ENCODE measurements around the gene PDIA5.

PDIA5 gene

DNA sequence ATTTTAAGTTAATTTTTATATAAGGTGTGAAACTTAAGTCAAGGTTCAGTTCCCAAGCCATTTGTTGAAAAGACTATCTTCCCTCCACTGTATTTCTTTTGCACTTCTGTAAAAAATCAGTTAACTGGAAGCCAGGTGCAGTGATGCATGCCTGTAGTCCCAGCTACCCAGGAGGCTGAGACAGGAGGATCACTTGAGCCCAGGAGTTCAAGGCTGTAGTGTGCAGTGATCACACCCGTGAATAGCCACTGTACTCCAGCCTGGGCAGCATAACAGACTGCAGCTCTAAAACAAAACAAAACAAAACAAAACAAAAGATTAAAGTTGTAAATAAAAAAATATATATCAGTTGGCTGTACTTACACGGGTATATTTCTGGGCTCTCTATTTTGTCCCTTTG lies 101.8 kb downstream of the PDIA5 start:
- DNase-seq (ENCODE audit: low read depth in 2 of 2): no peak

DNA sequence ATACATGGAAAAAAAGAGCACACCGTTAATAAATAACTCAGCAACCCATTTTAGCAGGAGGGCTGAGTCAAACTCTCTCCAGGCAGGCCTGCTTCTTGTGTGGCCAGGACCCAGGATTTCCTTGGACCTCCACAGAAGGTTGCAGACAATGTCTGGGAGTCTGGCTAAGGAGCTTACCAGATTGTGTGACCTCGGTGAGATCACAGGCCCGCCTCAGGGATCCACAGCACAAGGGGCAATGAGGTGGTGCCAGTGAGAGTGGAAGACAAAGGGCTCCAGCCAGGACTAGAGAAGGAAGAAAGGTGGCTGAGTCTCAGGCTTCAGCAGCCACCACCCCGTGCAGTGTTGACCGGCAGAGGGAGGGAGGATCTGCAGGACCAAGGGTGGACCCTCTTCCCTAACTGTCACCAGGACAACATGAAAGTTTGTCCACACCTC lies 102.7 kb downstream of the PDIA5 start:
- DNase-seq (ENCODE audit: low read depth in 2 of 2): no peak

- DNase-seq (ENCODE audit: low read depth in 2 of 2): no peak
Observed at GRCh38 chr3:123169930-123170329, 103.1 kb downstream of the PDIA5 start.

- no peak for DNase-seq (ENCODE audit: low read depth in 2 of 2)
Observed at GRCh38 chr3:123180791-123181190, 114.0 kb downstream of the PDIA5 start.

DNA sequence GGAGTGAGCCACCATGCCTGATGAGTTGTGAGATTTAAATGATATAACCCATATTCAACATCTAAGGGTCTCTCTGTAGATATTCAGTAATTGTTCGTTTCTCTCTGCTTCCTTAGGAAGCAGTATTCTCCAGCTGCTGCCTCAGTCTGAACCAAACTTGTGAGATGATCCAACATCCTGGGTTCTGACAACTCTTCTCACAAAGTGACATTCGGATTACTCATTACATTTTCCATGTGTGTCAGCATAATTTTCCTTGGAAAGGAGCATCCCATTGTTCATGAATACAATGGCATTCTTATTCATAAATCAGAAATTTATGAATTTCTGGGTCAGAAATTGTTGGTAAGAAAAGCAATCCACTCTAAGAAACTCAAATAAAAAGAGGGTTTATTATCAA lies 119.9 kb downstream of the PDIA5 start:
- DNase-seq (ENCODE audit: low read depth in 2 of 2): no peak

- DNase-seq (ENCODE audit: low read depth in 2 of 2): no peak
Observed at GRCh38 chr3:123188058-123188457, 121.2 kb downstream of the PDIA5 start.

DNA sequence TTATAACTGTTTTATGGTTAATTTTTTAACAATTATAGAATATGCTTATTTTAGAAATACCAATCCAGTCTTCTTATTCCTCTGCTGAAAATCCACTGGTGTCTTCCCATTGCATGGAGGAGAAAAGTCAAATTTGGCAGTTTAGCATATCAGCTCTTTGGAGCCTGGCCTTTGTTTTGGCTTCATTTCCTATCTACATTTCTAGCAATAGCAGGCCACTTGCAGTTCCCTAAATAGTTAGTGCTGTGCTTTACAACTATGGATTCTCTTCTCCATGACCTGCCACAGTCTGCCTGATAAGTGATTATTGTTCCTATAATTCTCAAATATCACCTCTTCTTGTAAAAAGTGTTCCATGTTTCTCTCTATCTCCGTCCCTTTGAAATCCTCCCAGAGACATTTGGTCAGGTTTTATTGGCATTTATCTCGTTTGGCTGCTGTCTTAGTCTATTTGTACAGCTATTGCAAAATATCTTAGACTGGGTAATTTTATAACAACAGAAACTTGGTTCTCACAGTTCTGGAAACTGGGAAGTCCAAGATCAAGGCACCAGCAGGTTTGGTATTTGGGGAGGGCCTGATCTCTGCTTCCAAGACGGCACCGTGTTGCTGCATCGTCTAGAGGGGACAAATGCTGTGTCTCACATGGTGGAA lies 126.8 kb downstream of the PDIA5 start:
- DNase-seq (ENCODE audit: low read depth in 2 of 2): no peak

GRCh38 chr3:123194552-123194951 lies 127.7 kb downstream of the PDIA5 start:
- no peak for DNase-seq (ENCODE audit: low read depth in 2 of 2)

- no peak for DNase-seq (ENCODE audit: low read depth in 2 of 2)
Observed at GRCh38 chr3:123198372-123198771, 131.5 kb downstream of the PDIA5 start.

DNA sequence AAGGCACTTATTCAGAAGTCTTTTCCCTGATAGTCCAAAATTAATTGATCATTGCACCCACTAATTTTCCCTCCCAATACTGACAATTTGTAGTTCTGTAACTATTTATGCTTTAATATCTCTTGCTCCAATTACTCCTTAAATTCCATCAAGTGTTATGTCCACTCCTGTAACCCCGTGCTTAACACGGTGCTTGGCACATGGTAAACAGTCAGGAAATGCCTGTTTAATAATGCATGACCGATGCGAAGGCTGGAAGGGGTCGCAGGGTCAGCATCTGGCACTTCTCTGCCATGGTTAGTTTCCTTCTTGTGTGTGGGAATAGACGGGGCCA lies 134.4 kb downstream of the PDIA5 start:
- DNase-seq (ENCODE audit: low read depth in 2 of 2): no peak

DNA sequence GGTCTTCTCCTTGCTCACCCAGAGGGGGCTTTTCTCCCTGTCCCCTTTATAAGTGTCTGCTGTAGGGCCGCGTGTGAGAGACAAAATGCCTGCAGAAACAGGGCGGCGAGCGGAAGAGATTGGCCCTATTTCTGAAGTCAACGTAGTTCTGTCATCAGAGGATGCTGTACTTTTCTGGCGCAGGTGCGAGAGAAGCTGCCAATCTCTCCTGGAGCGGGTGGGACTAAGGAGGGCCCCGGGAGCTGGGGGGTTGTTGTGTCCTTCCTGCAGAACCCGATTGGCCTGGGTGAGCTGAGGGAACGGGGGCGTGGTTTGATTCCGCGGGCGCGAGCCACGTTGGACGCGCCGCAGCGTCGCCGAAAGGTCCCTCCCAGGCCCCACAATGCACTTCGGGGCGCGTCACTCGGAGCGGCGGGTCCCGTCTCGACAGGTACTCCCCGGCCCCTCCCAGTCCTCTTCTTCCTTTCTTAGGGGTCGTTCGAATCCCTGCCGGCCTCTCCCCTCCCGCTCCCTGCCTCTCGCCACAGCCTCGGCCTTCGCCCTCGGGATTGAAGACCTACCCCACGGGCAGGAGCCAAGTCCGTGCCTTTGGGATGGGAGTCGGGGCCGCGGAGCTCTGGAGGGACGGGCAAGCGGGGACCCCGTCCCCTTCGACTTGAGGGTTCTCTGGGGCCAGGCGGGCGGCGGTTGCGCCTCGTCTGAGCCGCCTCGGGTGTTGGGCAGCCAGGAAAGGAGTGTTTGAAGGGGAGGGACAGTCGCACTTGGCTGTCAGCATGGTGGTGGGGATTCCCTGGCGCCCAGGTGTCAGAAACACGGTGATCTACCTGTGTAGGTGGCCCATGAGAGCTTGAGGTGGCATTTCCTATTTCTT lies 135.0 kb downstream of the PDIA5 start, which contains the start of gene SEC22A:
Gene SEC22A (plus strand): TSS at position 387 of the 871 bp plus-strand sequence. CDS start 7,275 bp downstream, outside the sequence.
- DNase-seq (ENCODE audit: low read depth in 2 of 2): peak; percentile 91

DNA sequence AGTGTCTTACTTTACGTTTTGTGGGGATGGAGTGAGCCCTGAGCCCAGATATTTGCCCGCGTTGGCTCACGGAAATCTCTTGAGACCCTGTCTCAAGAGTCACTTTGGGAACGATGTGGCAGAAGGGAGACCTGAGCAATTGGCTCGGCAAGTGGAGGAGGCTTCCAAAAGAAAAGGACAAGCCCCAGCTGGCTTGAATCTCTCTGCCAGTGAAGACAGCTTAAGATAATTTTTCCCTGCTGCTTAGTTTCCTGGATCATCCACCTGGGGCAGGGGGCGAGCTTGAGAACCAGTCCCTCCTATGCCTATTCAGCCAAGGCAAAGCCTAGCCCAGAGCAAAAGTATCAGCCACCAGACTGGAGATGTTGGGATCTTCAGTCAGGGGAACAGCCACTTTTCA lies 135.6 kb downstream of the PDIA5 start:
- DNase-seq (ENCODE audit: low read depth in 2 of 2): no peak

Data from stimulated activated CD4-positive, alpha-beta T cell treated with anti-CD3 and anti-CD28 coated beads, Interleukin-15, amount 100 ng/mL, for 48 hours (primary cell).